SK-N-MC (cell line): ENCODE results near the gene SNRPA1.

Source experiments
- DNase-seq: peaks from one replicate; pipeline ENCODE4 v3.0.0-alpha.2; 2011; ENCODE audit warnings: low read depth, low spot score
- H3K27ac ChIP-seq: fragments of 200-600 bp; sonication (generic); 2 replicates; pipeline ENCODE4 v1.5.1; 2016; ENCODE audit warnings: mixed run types
- H3K36me3 ChIP-seq: fragments of 200-600 bp; sonication (generic); 2 replicates; pipeline ENCODE4 v1.6.1; 2017; ENCODE audit warnings: antibody characterized with exemption, low read length, mixed read lengths; ENCODE audit not compliant: insufficient read depth
- H3K4me3 ChIP-seq: fragments of 200-600 bp; sonication (generic); 2 replicates; pipeline ENCODE4 v1.5.1; 2016
- H3K9ac ChIP-seq: fragments of 200-600 bp; sonication (generic); 2 replicates; pipeline ENCODE4 v1.8.0; 2017; ENCODE audit warnings: mixed run types, mixed read lengths; ENCODE audit not compliant: insufficient read length
- H3K9me3 ChIP-seq: fragments of 200-600 bp; sonication (generic); 2 replicates; pipeline ENCODE4 v1.6.1; 2017; ENCODE audit warnings: low read depth, mild to moderate bottlenecking, antibody characterized with exemption, low read length, moderate library complexity, mixed read lengths
- EZH2 ChIP-seq: fragments of 200-600 bp; sonication (generic); IDR thresholded peaks from one replicate; pipeline ENCODE4 v1.6.1; 2017; ENCODE audit warnings: antibody characterized with exemption
- FOXP2 ChIP-seq: optimal IDR thresholded peaks from 2 replicates; pipeline ENCODE3; 2011; ENCODE audit warnings: mild to moderate bottlenecking, moderate library complexity; ENCODE audit not compliant: insufficient read depth; ENCODE audit errors: extremely low read length, control extremely low read depth
- POLR2AphosphoS5 ChIP-seq: IDR thresholded peaks from 2 replicates; pipeline ENCODE4 v1.6.1; 2012; ENCODE audit warnings: mild to moderate bottlenecking, low read depth, low read length, borderline replicate concordance

Gene SNRPA1

GRCh38 chr15:101272584-101272983 lies 22.5 kb downstream of the SNRPA1 start:
- Histone ChIP-seq H3K9ac (no peak overlapping the region), H3K4me3 (no peak overlapping the region), H3K9me3 (no peaks in the 10 kb centered on the region), H3K36me3 (peaks cover 48% of the 10 kb centered on the region), H3K27ac (no peak overlapping the region)
- TF ChIP-seq POLR2AphosphoS5, result no peak
- DNase-seq, result no peak

DNA sequence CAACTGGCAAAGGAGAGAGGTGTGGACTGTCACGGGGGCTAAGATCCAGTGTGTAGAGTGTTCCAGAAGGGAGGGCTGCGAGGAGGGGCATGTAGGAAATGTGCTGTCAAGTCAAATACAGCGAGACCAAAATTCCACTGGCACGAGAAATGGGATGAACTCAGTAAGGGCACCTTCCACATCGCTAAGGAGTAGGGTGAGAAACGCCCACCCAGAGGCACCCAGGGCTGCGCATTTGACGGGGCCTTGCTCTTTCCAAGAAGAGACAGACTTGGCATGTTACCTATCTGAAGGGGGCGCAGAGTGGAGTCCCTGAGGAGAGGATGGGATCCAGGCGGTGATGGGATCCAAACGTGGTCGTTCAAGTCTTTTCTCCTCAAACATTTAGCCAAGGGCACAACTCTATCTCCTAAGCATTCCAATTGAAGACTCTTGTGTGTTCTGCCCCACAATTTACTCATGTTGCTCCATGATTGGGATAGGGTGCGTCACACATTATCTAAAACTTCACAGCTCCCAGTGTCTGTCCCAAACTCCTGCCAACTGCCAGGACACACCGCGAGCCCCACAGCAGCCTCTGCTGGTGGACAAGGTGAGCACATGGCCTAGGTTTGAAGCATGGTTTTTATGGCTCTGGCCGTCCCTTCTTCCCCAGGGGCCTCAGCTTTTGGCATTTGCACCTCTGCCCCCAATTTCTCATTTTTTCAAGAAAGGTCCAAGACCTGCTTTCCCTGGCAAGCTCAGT lies 25.4 kb downstream of the SNRPA1 start:
- TF ChIP-seq FOXP2 (no peak), EZH2 (no peak), POLR2AphosphoS5 (no peak)
- no peak overlapping the region for H3K27ac ChIP-seq
- H3K9me3 ChIP-seq, result no peaks in the 10 kb centered on the region
- H3K36me3 ChIP-seq, result peaks cover 43% of the 10 kb centered on the region
- no peak for DNase-seq
- H3K9ac ChIP-seq, result no peak overlapping the region
- H3K4me3 ChIP-seq, result no peak overlapping the region

GRCh38 chr15:101267320-101268104 lies 27.5 kb downstream of the SNRPA1 start:
- Histone ChIP-seq H3K9ac (no peak overlapping the region), H3K27ac (no peak overlapping the region), H3K9me3 (no peaks in the 10 kb centered on the region), H3K4me3 (no peak overlapping the region), H3K36me3 (peaks cover 21% of the 10 kb centered on the region)
- TF ChIP-seq FOXP2 (no peak), POLR2AphosphoS5 (no peak)
- no peak for DNase-seq

GRCh38 chr15:101266787-101267186 lies 28.3 kb downstream of the SNRPA1 start:
- H3K27ac ChIP-seq, result no peak overlapping the region
- TF ChIP-seq EZH2 (no peak), POLR2AphosphoS5 (no peak), FOXP2 (no peak)
- DNase-seq, result no peak

DNA sequence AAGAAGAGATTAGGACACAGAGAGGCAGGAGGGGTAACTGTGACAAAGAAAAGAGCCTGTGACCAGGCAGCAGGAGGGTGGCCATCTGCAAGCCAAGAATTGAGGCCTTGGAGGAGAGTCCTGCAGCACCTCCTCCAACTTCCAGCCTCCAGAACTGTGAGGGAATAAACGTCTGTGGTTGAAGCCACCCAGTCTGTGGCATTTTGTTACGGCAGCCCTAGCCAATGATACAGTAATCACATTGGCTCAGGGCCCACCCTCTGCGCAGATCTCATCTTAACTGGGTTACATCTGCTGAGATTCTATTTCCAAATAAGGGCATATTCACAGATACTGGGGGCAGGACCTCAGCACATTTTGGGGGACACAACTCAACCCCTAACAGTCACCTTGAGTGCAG lies 29.0 kb downstream of the SNRPA1 start:
- peaks cover 7% of the 10 kb centered on the region; the same call in 1 of the 2 replicates for H3K36me3 ChIP-seq
- H3K9me3 ChIP-seq, result no peaks in the 10 kb centered on the region
- DNase-seq, result no peak
- H3K27ac ChIP-seq, result no peak overlapping the region
- H3K9ac ChIP-seq, result no peak overlapping the region
- no peak overlapping the region for H3K4me3 ChIP-seq
- TF ChIP-seq EZH2 (no peak), FOXP2 (no peak), POLR2AphosphoS5 (no peak)

More at GRCh38 chr15:101266787-101267186, 28.3 kb downstream of the SNRPA1 start:
- no peak overlapping the region for H3K4me3 ChIP-seq
- peaks cover 14% of the 10 kb centered on the region for H3K36me3 ChIP-seq
- H3K9me3 ChIP-seq, result no peaks in the 10 kb centered on the region
- H3K9ac ChIP-seq, result no peak overlapping the region

GRCh38 chr15:101264911-101265641 lies 30.0 kb downstream of the SNRPA1 start:
- Histone ChIP-seq H3K27ac (no peak overlapping the region), H3K4me3 (no peak overlapping the region), H3K9me3 (no peaks in the 10 kb centered on the region), H3K9ac (no peak overlapping the region), H3K36me3 (no peaks in the 10 kb centered on the region)
- TF ChIP-seq FOXP2, result no peak
- TF ChIP-seq EZH2, result no peak
- no peak for TF ChIP-seq POLR2AphosphoS5
- no peak for DNase-seq

DNA sequence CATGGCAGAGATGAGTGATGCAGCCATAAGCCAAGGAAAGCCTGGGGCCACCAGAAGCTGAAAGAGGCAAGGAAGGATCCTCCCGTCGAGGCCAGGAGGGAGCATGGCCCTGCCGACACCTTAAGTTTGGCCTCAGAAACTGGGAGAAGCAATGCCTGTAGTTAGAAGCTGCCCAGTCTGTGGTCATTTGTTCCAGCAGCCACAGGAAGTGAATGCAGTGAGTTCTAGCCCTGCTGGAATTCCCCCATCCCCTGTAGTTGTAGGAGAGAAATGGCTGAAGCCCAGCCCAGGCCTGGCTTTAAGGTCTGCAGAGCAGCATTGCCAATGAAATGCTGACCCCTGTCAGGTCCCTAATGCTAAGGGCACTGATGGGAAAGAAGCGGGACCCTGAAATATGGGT lies 31.0 kb downstream of the SNRPA1 start:
- H3K4me3 ChIP-seq, result no peak overlapping the region
- TF ChIP-seq FOXP2 (no peak), POLR2AphosphoS5 (no peak), EZH2 (no peak)

DNA sequence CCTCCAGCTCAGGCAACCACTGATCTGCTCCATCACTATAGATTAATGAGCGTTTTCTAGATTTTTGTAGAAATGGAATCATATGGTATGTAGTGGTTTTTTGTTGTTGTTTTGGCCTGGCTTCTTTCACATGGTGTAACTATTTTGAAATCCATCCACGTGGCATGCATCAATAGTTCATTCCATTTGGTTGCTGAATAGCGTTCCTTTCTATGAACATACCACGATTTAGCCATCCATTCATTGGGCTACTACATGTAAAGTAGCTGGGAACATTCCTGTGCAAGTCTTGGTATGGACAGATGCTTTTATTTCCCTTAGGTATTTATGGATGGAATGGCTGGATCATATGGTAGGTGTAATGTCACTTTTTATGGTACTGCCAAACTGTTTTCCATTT lies 32.5 kb downstream of the SNRPA1 start:
- no peak overlapping the region for H3K4me3 ChIP-seq
- no peak overlapping the region for H3K9ac ChIP-seq
- TF ChIP-seq EZH2 (no peak), POLR2AphosphoS5 (no peak), FOXP2 (no peak)
- DNase-seq, result no peak
- H3K27ac ChIP-seq, result no peak overlapping the region
- H3K9me3 ChIP-seq, result no peaks in the 10 kb centered on the region
- H3K36me3 ChIP-seq, result no peaks in the 10 kb centered on the region

More for the DNA sequence above, 31.0 kb downstream of the SNRPA1 start:
- DNase-seq, result no peak
- H3K9me3 ChIP-seq, result no peaks in the 10 kb centered on the region
- no peak overlapping the region for H3K27ac ChIP-seq
- no peak overlapping the region for H3K9ac ChIP-seq
- no peaks in the 10 kb centered on the region for H3K36me3 ChIP-seq
